HepG2 (cell line): ENCODE results near the gene BRCA2. TPM values are rescaled to one million over a fixed set of nuclear protein-coding genes. Genes with fewer than 3 reads are reported as not detected.

ENCODE experiments used
- BRD4 ChIP-seq: sonication (generic); formaldehyde crosslinking; IDR thresholded peaks from 2 replicates; pipeline ENCODE4 v1.4.0; 2020; ENCODE audit warnings: missing genetic modification reagents
- GATA4 ChIP-seq: sonication (generic); IDR thresholded peaks from 2 replicates; pipeline ENCODE4 v1.6.1; 2016; ENCODE audit warnings: antibody characterized with exemption, low read depth, borderline replicate concordance
- IRF9 ChIP-seq: sonication (generic); formaldehyde crosslinking; IDR thresholded peaks from 2 replicates; pipeline ENCODE4 v1.8.0; 2022; ENCODE audit warnings: missing genetic modification reagents, mild to moderate bottlenecking, borderline replicate concordance
- KAT7 ChIP-seq: IDR thresholded peaks from 2 replicates; pipeline ENCODE4 v1.6.1; 2018; ENCODE audit warnings: borderline replicate concordance, missing compliant biosample characterization
- NR0B2 ChIP-seq: sonication (generic); formaldehyde crosslinking; IDR thresholded peaks from 2 replicates; pipeline ENCODE4 v1.4.0; 2020; ENCODE audit warnings: mild to moderate bottlenecking, missing genetic modification reagents
- PCBP2 ChIP-seq: fragments of 200-400 bp; formaldehyde crosslinking; optimal IDR thresholded peaks from 2 replicates; pipeline ENCODE3; 2018; ENCODE audit warnings: low read length, low read depth; ENCODE audit not compliant: poor library complexity, severe bottlenecking
- PITX1 ChIP-seq: sonication (generic); formaldehyde crosslinking; IDR thresholded peaks from 2 replicates; pipeline ENCODE4 v1.5.1; 2020; ENCODE audit warnings: mild to moderate bottlenecking, missing genetic modification reagents
- TBP ChIP-seq: sonication (generic); formaldehyde crosslinking; IDR thresholded peaks from 2 replicates; pipeline ENCODE4 v1.5.0; 2020; ENCODE audit warnings: missing genetic modification reagents
- TCF12 ChIP-seq, 2 experiments: fragments of 450-650 bp in 1 of 2; sonication (generic) in 1 of 2; formaldehyde crosslinking in 1 of 2; IDR thresholded peaks; 2 replicates each; pipeline versions ENCODE4 v1.6.1 to v1.8.0; 2017 to 2022; ENCODE audit warnings: antibody characterized with exemption in 1 of 2, mild to moderate bottlenecking in 1 of 2, missing genetic modification reagents in 1 of 2, moderate library complexity in 1 of 2
- YEATS4 ChIP-seq: sonication (generic); formaldehyde crosslinking; IDR thresholded peaks from 2 replicates; pipeline ENCODE4 v1.4.0; 2020; ENCODE audit warnings: missing genetic modification reagents, borderline replicate concordance
- ZBTB42 ChIP-seq: sonication (generic); formaldehyde crosslinking; IDR thresholded peaks from 2 replicates; pipeline ENCODE4 v1.5.0; 2020; ENCODE audit warnings: mild to moderate bottlenecking, missing genetic modification reagents
- ZFY ChIP-seq: sonication (generic); formaldehyde crosslinking; IDR thresholded peaks from 2 replicates; pipeline ENCODE4 v1.4.0; 2020; ENCODE audit warnings: missing genetic modification reagents
- ZNF335 ChIP-seq: sonication (generic); formaldehyde crosslinking; IDR thresholded peaks from 2 replicates; pipeline ENCODE4 v1.4.0; 2020; ENCODE audit warnings: missing genetic modification reagents
- ZNF558 ChIP-seq: sonication (generic); formaldehyde crosslinking; IDR thresholded peaks from 2 replicates; pipeline ENCODE4 v1.9.0; 2022; ENCODE audit warnings: mild to moderate bottlenecking, missing genetic modification reagents, borderline replicate concordance
- ZNF569 ChIP-seq: sonication (generic); formaldehyde crosslinking; IDR thresholded peaks from 2 replicates; pipeline ENCODE4 v1.5.0; 2020; ENCODE audit warnings: mild to moderate bottlenecking, missing genetic modification reagents, moderate library complexity, borderline replicate concordance
- ZNF570 ChIP-seq: sonication (generic); formaldehyde crosslinking; IDR thresholded peaks from 2 replicates; pipeline ENCODE4 v1.4.0; 2020; ENCODE audit warnings: mild to moderate bottlenecking, missing genetic modification reagents, borderline replicate concordance
- ZNF780A ChIP-seq: sonication (generic); formaldehyde crosslinking; IDR thresholded peaks from 2 replicates; pipeline ENCODE4 v1.8.0; 2022; ENCODE audit warnings: mild to moderate bottlenecking, missing genetic modification reagents, moderate library complexity
- ZSCAN25 ChIP-seq: sonication (generic); formaldehyde crosslinking; IDR thresholded peaks from 2 replicates; pipeline ENCODE4 v1.8.0; 2022; ENCODE audit warnings: mild to moderate bottlenecking, missing genetic modification reagents
- polyA plus RNA-seq, 8 experiments: library from polyadenylated mRNA; depleted of rRNA in 3 of 8; stranded (reverse) in 7 of 8; unstranded in 1 of 8; fragments of >200 nt; fragmentation: Illumina TruSeq in 4 of 8; extraction: Trizol in 4 of 8; gene quantifications; 2 replicates each; pipeline versions ENCODE4 v1.2.1 to v1.2.3, GENCODE V29; 2011 to 2016; ENCODE audit warnings: low read depth in 4 of 8, missing spikeins in 1 of 8, mixed read lengths in 1 of 8; ENCODE audit not compliant: insufficient read depth in 1 of 8
- total RNA-seq, 5 experiments: library from RNA; depleted of rRNA; stranded (reverse); fragments of >200 nt; fragmentation: Illumina TruSeq; extraction: Trizol; gene quantifications; 2 replicates each; pipeline ENCODE4 v1.2.3, GENCODE V29; 2016; ENCODE audit warnings: low read depth in 1 of 5
- TF ChIP-seq, protein P1 (sequence below): IDR thresholded peaks from 2 replicates; pipeline ENCODE4 v1.6.1; 2016; ENCODE audit warnings: control low read depth
- TF ChIP-seq, protein P2 (sequence below): sonication (generic); formaldehyde crosslinking; IDR thresholded peaks from 2 replicates; pipeline ENCODE4 v1.8.0; 2022; ENCODE audit warnings: low read depth, missing genetic modification reagents
- TF ChIP-seq, protein P3 (sequence below): sonication (generic); formaldehyde crosslinking; IDR thresholded peaks from 2 replicates; pipeline ENCODE4 v1.4.0; 2020; ENCODE audit warnings: mild to moderate bottlenecking, missing genetic modification reagents, borderline replicate concordance
- TF ChIP-seq, protein P4 (sequence below): sonication (generic); formaldehyde crosslinking; IDR thresholded peaks from 2 replicates; pipeline ENCODE4 v1.8.1; 2023; ENCODE audit warnings: mild to moderate bottlenecking, inconsistent platforms, moderate library complexity, missing genetic modification reagents, borderline replicate concordance

Gene BRCA2
- total and polyA plus RNA-seq, 2 of the 13 experiments (the other 11 are each of a cell fraction or from before 2014, with no cell fraction given): 3.1 to 24.6 TPM

DNA sequence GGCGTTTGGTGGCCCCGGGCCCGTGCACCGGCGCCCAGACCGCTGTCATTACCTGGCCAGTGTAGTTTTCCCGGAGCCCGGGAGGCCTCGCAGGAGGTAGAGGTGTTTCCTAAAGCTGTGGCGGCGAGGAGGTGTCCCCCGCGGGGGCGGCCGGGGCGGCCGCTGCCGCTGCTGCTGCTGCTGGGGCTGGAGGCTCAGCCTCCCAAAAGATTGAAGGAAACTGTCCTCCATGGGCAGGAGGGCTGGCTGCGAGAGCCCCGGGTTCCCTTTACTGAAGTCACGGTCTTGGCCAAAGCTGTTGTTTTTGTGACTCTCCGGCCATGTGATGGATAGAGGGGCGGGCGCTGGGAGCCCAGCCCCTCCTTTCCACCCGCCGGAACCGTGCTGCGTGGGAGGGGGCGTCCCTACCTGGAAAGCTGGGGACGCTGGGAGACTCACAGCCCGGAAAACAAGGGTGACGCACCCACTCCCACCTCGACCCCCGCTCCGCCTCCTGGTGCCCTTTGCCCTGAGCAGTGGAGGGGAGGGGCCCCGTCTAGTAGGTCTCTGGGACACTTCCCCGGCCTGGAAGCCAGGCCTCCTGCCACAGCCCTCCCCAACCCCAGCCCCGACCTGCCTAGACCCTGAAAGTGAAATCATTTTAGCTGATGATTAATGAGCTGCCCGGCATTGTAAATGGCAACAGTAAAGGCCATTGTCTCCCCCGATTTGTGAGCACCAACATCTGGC lies 112.7 kb downstream of the BRCA2 start, which contains the start of gene N4BP2L1 (continued):
- peak; percentile 74 for TF ChIP-seq PITX1 (CRISPR knock-in tag)
- TF ChIP-seq, protein P1, sequence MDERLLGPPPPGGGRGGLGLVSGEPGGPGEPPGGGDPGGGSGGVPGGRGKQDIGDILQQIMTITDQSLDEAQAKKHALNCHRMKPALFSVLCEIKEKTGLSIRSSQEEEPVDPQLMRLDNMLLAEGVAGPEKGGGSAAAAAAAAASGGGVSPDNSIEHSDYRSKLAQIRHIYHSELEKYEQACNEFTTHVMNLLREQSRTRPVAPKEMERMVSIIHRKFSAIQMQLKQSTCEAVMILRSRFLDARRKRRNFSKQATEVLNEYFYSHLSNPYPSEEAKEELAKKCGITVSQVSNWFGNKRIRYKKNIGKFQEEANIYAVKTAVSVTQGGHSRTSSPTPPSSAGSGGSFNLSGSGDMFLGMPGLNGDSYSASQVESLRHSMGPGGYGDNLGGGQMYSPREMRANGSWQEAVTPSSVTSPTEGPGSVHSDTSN (CRISPR knock-in tag): no peak
- TF ChIP-seq PCBP2: no peak
- TF ChIP-seq BRD4 (CRISPR knock-in tag): peak; percentile 29; the same call in 1 of the 2 replicates
- TF ChIP-seq ZFY (CRISPR knock-in tag): peak; percentile 52; the same call in 1 of the 2 replicates
- peak; percentile 38; the same call in 1 of the 2 replicates for TF ChIP-seq ZNF335 (CRISPR knock-in tag)
- TF ChIP-seq KAT7 (CRISPR knock-in tag): no peak
- TF ChIP-seq NR0B2 (CRISPR knock-in tag): no peak
- TF ChIP-seq, protein P2, sequence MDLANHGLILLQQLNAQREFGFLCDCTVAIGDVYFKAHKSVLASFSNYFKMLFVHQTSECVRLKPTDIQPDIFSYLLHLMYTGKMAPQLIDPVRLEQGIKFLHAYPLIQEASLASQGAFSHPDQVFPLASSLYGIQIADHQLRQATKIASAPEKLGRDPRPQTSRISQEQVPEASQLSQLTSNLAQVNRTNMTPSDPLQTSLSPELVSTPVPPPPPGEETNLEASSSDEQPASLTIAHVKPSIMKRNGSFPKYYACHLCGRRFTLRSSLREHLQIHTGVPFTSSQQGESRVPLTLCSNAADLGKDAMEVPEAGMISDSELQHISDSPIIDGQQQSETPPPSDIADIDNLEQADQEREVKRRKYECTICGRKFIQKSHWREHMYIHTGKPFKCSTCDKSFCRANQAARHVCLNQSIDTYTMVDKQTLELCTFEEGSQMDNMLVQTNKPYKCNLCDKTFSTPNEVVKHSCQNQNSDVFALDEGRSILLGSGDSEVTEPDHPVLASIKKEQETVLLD (CRISPR knock-in tag): no peak
- TF ChIP-seq, protein P3, sequence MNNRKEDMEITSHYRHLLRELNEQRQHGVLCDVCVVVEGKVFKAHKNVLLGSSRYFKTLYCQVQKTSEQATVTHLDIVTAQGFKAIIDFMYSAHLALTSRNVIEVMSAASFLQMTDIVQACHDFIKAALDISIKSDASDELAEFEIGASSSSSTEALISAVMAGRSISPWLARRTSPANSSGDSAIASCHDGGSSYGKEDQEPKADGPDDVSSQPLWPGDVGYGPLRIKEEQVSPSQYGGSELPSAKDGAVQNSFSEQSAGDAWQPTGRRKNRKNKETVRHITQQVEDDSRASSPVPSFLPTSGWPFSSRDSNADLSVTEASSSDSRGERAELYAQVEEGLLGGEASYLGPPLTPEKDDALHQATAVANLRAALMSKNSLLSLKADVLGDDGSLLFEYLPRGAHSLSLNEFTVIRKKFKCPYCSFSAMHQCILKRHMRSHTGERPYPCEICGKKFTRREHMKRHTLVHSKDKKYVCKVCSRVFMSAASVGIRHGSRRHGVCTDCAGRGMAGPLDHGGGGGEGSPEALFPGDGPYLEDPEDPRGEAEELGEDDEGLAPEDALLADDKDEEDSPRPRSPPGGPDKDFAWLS (CRISPR knock-in tag): no peak
- TF ChIP-seq ZSCAN25 (CRISPR knock-in tag): no peak
- TF ChIP-seq ZNF569 (CRISPR knock-in tag): no peak
- TF ChIP-seq ZBTB42 (CRISPR knock-in tag): peak; percentile 72; the same call in 1 of the 2 replicates
- TF ChIP-seq, protein P4, sequence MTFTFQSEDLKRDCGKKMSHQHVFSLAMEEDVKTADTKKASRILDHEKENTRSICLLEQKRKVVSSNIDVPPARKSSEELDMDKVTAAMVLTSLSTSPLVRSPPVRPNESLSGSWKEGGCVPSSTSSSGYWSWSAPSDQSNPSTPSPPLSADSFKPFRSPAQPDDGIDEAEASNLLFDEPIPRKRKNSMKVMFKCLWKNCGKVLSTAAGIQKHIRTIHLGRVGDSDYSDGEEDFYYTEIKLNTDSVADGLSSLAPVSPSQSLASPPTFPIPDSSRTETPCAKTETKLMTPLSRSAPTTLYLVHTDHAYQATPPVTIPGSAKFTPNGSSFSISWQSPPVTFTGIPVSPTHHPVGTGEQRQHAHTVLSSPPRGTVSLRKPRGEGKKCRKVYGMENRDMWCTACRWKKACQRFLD (CRISPR knock-in tag): no peak
- no peak for TF ChIP-seq ZNF780A
- TF ChIP-seq ZNF570 (CRISPR knock-in tag): no peak
- peak; percentile 88 for TF ChIP-seq YEATS4 (CRISPR knock-in tag)
- TF ChIP-seq IRF9 (CRISPR knock-in tag): no peak
- no peak for TF ChIP-seq TBP (CRISPR knock-in tag)
- no peak for TF ChIP-seq TCF12 (IDR thresholded peaks at IDR 0.05)
- TF ChIP-seq TCF12 (CRISPR knock-in tag; IDR thresholded peaks at IDR 0.05): no peak
- TF ChIP-seq GATA4: peak; percentile 23; the same call in 1 of the 2 replicates
- no peak for TF ChIP-seq ZNF558 (CRISPR knock-in tag)
